Measurements from ENCODE around the gene NME7. TPM values are rescaled to one million over a fixed set of nuclear protein-coding genes. Genes with fewer than 3 reads are reported as not detected.

NME7 gene
- total and polyA plus RNA-seq, 4 donors: 7.8 to 26.5 (median 9.4) TPM

DNA sequence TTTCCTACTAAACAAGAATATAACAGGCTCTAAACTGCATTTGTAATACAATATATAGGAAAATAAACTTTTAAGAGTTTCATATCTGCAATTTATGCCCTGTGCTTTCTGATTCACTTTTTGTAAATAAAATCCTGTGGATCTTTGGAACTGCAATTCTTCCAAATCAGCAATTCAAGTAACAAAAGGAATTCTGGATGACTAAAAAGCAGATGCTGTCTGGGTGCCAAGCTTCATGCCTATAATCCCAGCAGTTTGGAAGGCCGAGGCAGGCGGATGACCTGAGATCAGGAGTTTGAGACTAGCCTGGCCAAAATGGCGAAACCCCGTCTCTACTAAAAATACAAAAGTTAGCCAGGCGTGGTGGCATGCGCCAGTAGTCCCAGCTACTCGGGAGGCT is 6.3 kb downstream of the NME7 start (continued):
- TF ChIP-seq RXRA (IDR thresholded peaks at IDR 0.05): no peak

DNA sequence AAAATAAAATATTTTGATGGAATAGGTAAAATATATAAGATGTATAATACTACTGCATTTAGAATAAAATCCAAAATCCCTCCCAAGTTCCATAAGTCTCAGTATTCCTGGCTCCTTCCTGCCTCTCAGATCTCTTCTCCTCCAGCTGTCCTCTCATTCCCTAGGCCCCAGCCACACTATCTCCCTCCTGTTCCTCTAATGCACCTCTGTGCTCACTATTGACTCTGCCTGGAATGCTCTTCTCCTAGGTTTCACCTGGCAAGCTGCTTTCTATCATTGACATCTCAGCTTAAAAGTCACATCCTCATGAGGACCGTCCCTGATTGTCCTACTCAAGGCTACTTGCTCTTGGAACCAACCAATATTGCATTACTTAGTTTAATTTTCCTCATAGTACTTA is 7.2 kb downstream of the NME7 start:
- no peak overlapping the region for H3K4me3 ChIP-seq (ENCODE audit: low read depth in 1 of 3, low read length in 3 of 3)
- no peaks in the 10 kb centered on the region for H3K9me3 ChIP-seq (ENCODE audit: control insufficient read depth in 4 of 4, low read length in 3 of 4)
- no peak overlapping the region for H3K9ac ChIP-seq (ENCODE audit: low read depth in 1 of 2, low read length in 2 of 2)
- 99% methylated on average over 1 of the region's 1 CpG for WGBS
- no peaks in the 10 kb centered on the region for H3K27me3 ChIP-seq (ENCODE audit: control insufficient read depth in 4 of 4, insufficient read depth in 4 of 4, low read length in 3 of 4)
- TF ChIP-seq YY1 (IDR thresholded peaks at IDR 0.05): no peak
- no peak for TF ChIP-seq HNF4G (IDR thresholded peaks at IDR 0.05)
- no peaks in the 10 kb centered on the region for H3K4me1 ChIP-seq (ENCODE audit: control insufficient read depth in 4 of 4, insufficient read depth in 4 of 4, low read length in 3 of 4)
- no peak for DNase-seq (ENCODE audit: low spot score)
- no peaks in the 10 kb centered on the region for H3K36me3 ChIP-seq (ENCODE audit: control insufficient read depth in 4 of 4, insufficient read depth in 3 of 4, low read depth in 1 of 4, low read length in 3 of 4)
- no peak overlapping the region for H3K27ac ChIP-seq (ENCODE audit: low read depth in 1 of 2, low read length in 2 of 2)

DNA sequence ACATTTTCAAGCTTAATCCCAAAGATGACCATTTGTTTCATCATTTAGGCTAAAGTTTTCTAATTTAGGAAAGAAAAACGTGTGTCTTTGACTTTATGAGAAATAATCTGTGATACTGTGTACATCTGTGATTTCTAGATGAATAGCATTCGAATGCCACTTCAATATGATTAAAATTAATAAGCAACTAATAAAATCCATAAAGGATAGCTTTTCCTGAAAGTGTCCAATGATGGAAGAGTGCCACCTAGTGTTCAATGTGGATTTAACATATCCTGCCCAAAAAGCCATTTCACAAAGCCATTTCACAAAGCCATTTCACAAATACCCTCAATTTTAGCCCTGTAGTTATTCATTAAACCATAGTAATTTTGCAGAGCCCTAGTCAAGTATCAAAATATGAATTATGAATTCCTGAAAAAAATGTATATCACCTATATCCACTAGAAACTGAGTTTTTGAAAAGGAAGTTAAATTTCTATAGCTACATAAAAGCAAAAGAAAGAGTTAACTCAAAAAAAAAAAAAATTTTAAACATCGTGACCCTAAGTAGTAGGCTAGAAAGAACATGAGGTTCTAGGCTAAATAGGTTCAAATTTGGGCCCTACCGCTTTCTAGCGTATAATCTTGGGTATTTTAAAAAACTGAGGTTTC is 19.1 kb downstream of the NME7 start:
- no peaks in the 10 kb centered on the region for H3K9me3 ChIP-seq (ENCODE audit: control insufficient read depth in 4 of 4, low read length in 3 of 4)
- H3K27ac ChIP-seq (ENCODE audit: low read depth in 1 of 2, low read length in 2 of 2): no peak overlapping the region
- H3K27me3 ChIP-seq (ENCODE audit: control insufficient read depth in 4 of 4, insufficient read depth in 4 of 4, low read length in 3 of 4): no peaks in the 10 kb centered on the region
- no peak overlapping the region for H3K9ac ChIP-seq (ENCODE audit: low read depth in 1 of 2, low read length in 2 of 2)
- no peaks in the 10 kb centered on the region for H3K36me3 ChIP-seq (ENCODE audit: control insufficient read depth in 4 of 4, insufficient read depth in 3 of 4, low read depth in 1 of 4, low read length in 3 of 4)
- H3K4me1 ChIP-seq (ENCODE audit: control insufficient read depth in 4 of 4, insufficient read depth in 4 of 4, low read length in 3 of 4): peaks cover 0 to 5% (median 0%) of the 10 kb centered on the region in 4 donors
- DNase-seq (ENCODE audit: low spot score): no peak
- TF ChIP-seq RXRA (IDR thresholded peaks at IDR 0.05) (no peak), JUND (IDR thresholded peaks at IDR 0.05) (no peak), RAD21 (IDR thresholded peaks at IDR 0.05) (peak; percentile 96), YY1 (IDR thresholded peaks at IDR 0.05) (peak; percentile 42), HNF4G (IDR thresholded peaks at IDR 0.05) (no peak)
- TF ChIP-seq, protein P1, sequence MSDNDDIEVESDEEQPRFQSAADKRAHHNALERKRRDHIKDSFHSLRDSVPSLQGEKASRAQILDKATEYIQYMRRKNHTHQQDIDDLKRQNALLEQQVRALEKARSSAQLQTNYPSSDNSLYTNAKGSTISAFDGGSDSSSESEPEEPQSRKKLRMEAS (IDR thresholded peaks at IDR 0.05): no peak
- TF ChIP-seq, protein P2, sequence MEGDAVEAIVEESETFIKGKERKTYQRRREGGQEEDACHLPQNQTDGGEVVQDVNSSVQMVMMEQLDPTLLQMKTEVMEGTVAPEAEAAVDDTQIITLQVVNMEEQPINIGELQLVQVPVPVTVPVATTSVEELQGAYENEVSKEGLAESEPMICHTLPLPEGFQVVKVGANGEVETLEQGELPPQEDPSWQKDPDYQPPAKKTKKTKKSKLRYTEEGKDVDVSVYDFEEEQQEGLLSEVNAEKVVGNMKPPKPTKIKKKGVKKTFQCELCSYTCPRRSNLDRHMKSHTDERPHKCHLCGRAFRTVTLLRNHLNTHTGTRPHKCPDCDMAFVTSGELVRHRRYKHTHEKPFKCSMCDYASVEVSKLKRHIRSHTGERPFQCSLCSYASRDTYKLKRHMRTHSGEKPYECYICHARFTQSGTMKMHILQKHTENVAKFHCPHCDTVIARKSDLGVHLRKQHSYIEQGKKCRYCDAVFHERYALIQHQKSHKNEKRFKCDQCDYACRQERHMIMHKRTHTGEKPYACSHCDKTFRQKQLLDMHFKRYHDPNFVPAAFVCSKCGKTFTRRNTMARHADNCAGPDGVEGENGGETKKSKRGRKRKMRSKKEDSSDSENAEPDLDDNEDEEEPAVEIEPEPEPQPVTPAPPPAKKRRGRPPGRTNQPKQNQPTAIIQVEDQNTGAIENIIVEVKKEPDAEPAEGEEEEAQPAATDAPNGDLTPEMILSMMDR (IDR thresholded peaks at IDR 0.05; ENCODE audit: low read depth, low read length, missing input control): peak; percentile 87
- 38% methylated on average over 5 of the region's 5 CpGs for WGBS
- no peak overlapping the region for H3K4me3 ChIP-seq (ENCODE audit: low read depth in 1 of 3, low read length in 3 of 3)

DNA sequence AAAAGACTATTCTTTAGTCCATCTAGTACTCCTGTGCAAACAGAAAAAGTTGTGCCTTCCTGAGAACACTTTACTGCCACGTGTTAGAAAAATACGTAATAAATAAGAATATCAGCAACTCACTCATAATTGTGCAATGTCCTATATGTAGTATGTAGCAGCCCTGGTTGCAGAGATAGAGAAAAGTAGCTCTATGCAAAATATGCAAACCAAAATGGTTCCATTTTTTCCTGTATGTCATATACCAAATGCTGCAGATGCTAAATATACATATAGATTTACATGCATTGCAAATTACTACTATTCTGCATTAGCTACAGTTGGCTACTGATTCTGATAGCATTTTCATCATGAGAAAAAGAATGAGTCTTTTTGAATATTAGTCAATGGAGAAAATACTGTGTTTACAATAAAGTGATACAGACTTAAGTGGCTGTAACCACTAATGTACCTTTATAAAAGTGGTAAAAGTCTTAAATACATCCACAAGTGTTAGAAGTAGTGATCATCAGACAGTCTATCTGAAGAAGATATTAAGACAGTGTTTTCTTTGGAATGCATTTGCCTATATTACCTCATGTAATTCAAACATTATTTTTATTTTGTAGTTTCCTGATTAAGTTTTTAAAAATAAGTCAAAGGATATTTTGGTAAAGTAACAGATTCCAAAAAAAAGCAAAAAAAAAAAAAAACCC is 19.8 kb downstream of the NME7 start:
- no peak overlapping the region for H3K4me3 ChIP-seq (ENCODE audit: low read depth in 1 of 3, low read length in 3 of 3)
- H3K9me3 ChIP-seq (ENCODE audit: control insufficient read depth in 4 of 4, low read length in 3 of 4): no peaks in the 10 kb centered on the region
- H3K36me3 ChIP-seq (ENCODE audit: control insufficient read depth in 4 of 4, insufficient read depth in 3 of 4, low read depth in 1 of 4, low read length in 3 of 4): no peaks in the 10 kb centered on the region
- no peak overlapping the region for H3K27ac ChIP-seq (ENCODE audit: low read depth in 1 of 2, low read length in 2 of 2)
- TF ChIP-seq EGR1 (IDR thresholded peaks at IDR 0.05; ENCODE audit: low read depth in 2 of 2) (no peak), RXRA (IDR thresholded peaks at IDR 0.05) (no peak), JUND (IDR thresholded peaks at IDR 0.05) (no peak), TAF1 (conservative IDR thresholded peaks at IDR 0.05) (no peak)
- TF ChIP-seq, protein P3, sequence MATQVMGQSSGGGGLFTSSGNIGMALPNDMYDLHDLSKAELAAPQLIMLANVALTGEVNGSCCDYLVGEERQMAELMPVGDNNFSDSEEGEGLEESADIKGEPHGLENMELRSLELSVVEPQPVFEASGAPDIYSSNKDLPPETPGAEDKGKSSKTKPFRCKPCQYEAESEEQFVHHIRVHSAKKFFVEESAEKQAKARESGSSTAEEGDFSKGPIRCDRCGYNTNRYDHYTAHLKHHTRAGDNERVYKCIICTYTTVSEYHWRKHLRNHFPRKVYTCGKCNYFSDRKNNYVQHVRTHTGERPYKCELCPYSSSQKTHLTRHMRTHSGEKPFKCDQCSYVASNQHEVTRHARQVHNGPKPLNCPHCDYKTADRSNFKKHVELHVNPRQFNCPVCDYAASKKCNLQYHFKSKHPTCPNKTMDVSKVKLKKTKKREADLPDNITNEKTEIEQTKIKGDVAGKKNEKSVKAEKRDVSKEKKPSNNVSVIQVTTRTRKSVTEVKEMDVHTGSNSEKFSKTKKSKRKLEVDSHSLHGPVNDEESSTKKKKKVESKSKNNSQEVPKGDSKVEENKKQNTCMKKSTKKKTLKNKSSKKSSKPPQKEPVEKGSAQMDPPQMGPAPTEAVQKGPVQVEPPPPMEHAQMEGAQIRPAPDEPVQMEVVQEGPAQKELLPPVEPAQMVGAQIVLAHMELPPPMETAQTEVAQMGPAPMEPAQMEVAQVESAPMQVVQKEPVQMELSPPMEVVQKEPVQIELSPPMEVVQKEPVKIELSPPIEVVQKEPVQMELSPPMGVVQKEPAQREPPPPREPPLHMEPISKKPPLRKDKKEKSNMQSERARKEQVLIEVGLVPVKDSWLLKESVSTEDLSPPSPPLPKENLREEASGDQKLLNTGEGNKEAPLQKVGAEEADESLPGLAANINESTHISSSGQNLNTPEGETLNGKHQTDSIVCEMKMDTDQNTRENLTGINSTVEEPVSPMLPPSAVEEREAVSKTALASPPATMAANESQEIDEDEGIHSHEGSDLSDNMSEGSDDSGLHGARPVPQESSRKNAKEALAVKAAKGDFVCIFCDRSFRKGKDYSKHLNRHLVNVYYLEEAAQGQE (IDR thresholded peaks at IDR 0.05): no peak
- no peak overlapping the region for H3K9ac ChIP-seq (ENCODE audit: low read depth in 1 of 2, low read length in 2 of 2)
- H3K4me1 ChIP-seq (ENCODE audit: control insufficient read depth in 4 of 4, insufficient read depth in 4 of 4, low read length in 3 of 4): peaks cover 0 to 5% (median 0%) of the 10 kb centered on the region in 4 donors
- no peak for DNase-seq (ENCODE audit: low spot score)
- H3K27me3 ChIP-seq (ENCODE audit: control insufficient read depth in 4 of 4, insufficient read depth in 4 of 4, low read length in 3 of 4): no peaks in the 10 kb centered on the region
- 86% methylated on average over 2 of the region's 2 CpGs for WGBS

Measured in liver (tissue), 9 donors.